Activated effector memory CD4-positive, alpha-beta T cell treated with Interleukin-2 at 50 U/mL for 16 hours (primary cell): ENCODE results near the gene CACNA1C.

Experiments used
- DNase-seq: peaks from one replicate; pipeline ENCODE4 v3.0.0-alpha.2; 2020

CACNA1C gene

DNA sequence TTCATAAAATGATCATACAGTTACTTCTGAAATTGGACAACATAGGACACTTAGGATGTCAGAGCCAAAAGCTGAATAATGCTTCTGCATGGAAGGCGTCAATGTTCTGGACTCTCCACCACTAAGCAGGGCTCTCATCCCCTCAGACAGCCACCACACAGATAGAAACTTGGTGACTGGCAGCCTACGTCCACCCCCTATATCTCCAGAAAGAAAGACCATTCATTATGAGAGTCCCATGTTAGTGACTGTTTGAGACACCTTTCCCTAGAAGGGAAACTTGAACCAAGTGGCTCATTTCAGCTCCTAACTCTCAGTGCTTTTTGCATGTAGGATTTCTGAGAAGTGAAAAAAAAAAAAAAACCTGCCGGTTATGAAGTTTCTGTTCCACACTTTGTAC is 491.0 kb downstream of the CACNA1C start:
- no peak for DNase-seq

DNA sequence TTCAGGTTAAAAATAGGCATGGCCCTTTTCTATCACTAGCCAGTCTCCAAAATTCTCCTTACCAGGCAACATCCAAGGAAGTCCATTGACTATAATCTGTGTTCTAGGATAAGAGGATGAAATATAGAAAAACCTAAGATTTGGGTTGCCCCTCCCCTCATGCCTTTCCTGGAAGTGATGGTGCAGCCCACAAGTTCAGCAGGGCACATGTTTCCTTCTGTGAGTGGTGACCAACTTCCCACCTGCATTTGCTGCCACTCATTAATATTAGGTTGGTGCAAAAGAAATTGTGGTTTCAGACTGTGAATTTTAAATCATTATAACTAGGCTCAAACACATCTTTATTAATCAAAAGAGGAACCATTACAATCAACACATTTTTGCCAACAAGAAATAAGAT is 491.4 kb downstream of the CACNA1C start:
- no peak for DNase-seq

DNA sequence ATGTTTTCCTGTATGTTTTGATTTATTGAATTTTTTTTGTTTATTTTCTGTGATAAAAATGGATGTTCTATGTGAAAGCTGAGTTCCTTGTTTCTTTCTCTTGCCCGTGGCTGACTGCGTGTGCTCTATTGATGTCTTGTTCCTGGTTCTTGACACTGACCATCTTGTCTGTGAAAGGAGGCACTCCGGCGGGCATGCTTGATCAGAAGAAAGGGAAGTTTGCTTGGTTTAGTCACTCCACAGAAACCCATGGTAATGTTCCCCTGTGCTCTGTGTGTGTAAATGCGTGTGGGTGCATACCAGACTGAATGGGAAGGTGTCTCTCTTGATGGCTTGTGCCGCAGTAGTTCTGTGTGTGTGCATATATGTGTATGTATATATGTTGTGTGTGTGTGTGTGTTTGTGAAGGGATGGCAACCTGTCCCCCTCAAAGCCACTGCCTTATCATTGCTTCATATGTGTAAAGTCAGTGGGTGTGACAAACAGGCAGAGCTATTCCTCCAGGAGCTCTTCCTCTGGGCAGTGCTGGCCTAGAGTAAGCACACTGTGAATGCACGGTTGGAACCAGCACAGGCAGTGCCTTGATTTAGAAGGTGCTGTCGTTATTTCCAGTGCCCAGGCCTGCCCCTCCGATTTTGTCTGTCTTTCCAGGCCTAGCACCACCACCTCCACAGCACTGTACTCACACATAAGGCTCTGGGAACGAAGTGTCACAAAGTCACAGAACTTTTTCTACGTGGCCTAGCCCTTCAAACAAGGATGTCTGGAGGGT is 494.7 kb downstream of the CACNA1C start:
- no peak for DNase-seq

DNA sequence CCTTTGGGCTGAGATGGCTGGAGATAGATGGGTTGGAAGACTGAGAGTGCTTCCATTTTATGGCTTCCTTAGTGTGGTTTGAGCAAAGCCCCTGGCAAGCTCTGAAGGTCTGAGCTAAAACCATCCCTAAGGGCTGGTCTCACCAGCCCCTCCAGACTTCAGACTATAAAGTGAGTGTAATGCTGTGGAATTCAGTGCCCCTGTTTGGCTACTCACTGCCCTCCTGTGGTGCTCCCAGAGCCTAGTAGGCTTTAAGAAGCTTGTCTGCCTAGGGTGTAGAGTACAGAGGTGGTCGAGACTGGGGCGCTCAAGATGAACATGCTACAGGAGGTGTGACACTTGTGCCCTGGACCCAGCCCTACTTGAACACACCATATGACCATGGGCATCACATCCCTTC is 495.3 kb downstream of the CACNA1C start:
- no peak for DNase-seq

DNA sequence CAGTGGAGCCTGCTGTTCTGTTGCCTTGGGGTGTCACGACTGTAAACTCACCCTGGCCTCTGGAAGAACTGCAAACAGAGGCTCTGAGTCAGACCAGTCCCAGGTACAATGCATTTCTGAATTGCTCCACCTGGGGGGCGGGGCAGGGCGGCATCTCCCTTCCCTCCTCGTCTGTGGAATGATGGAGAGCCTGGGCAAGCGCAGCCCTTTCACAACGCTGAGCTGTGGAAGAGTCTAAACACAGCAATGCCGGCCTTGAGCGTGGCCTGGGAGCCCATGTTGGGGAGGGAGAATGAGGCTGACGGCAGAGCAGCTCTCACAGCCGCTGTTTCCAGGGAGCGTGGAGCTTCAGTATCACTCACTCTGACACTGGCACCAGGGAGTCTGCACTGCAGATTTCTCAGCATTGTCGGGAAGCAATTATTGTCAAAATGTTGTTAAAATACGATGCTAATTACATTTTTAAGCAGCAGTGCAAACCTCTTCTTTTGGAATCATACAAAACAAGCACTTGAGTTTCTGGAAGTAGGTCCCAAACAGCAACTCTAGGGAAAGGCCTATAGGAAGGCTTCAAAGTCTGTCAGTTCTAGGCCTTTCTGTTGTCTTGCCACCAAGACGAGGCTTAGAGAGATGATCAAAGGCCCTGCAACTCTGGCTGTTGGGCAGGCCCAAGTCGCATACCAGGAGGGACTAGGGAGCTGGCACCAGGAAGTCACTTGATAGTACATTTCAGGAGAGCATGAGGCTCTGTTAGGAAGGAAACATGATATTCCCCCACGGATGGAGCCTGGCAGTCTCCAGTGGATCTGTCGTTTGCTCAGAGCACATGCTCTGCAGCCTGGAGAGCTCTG is 498.0 kb downstream of the CACNA1C start:
- no peak for DNase-seq

DNA sequence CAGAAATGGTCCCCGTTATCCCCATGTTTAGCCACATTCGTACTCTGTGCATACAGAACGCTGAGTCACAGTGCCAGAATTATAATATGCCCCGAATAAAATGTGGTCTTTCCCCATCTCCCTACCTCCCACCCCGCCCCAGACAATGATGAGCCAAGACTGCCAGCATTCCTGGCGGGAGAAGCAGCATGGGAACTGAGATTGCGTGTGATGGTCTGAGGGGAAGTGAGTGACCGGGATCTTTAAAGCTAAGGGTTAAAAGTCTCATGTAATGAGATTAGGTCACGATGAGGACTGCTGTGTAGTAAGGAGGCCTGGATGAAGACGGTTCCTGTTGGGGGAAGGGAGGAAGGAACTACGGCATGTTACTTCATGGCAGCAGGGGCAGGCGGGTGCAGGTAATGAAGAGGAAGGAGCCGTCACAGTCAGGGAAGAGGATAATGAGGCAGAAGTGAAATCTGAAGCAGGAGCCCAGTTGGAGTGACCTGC is 498.7 kb downstream of the CACNA1C start:
- no peak for DNase-seq

DNA sequence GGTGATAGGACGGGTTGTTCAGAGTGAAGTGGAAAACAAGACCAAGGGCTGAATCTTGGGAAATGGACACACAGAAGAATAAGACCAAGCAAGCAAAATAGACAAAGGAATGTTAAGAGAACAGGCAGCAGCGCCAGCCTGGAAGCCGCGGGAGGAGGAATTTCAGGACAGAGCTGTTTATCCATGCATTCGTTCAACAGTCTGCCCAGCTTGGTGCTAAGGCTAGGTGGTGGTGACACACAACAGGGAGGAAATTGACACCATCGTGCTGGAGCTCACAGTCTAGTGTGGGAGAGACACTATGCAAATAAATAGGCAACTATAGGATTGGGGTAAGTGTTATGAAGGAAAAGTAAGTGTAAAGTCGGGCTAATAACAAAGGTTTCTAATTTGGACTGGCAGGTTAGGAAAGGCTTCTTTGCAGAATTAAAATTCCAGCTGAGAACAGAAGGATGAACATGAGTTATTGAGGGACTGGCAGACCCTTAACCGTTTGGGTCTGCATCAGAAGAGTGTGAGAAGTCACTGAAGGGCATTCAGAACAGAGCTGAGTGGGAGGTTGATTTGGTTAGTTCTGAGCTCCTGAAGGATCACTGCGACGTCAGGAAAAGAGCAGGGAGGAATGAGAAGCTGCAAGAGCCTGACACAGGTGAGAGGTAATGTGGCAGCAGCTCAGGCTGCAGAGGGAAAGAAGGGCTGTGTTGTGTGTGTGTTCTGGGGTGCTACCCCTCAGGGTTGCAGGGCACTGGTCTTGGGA is 499.4 kb downstream of the CACNA1C start:
- no peak for DNase-seq

DNA sequence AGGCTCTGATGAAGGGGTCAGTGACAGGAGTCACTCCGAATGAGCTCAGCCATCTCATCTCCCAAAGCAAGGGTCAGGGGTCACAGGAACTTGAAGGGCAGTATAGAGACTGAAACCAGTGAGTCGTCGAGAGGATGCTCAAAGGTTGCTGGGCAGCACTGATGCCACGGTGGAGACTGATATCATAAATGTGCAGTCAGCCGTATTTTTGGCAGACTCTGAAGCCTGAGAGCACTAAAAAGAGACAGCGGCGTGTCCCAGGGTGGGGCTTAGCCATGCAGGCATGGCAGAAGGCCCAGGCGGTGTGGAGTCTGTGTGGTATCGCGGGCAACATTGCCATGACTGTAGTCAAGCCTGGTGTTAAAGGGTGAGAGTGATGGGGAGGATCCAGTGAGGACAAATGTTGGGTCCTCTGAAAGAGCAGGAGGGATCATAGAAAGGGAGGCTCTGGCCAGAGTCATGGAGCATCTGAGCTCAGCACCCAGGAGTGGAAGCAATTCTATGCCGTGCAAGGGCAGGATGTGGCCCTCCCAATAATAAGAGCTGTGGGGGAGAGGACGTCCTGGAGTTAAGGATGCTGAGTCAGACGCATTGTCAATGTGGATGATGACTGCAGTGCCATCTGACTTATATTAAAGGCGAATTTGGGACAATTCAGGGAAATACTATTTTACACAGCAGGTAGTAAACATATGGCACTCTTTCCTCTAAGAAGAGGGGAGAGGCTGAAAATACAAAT is 500.8 kb downstream of the CACNA1C start:
- no peak for DNase-seq

DNA sequence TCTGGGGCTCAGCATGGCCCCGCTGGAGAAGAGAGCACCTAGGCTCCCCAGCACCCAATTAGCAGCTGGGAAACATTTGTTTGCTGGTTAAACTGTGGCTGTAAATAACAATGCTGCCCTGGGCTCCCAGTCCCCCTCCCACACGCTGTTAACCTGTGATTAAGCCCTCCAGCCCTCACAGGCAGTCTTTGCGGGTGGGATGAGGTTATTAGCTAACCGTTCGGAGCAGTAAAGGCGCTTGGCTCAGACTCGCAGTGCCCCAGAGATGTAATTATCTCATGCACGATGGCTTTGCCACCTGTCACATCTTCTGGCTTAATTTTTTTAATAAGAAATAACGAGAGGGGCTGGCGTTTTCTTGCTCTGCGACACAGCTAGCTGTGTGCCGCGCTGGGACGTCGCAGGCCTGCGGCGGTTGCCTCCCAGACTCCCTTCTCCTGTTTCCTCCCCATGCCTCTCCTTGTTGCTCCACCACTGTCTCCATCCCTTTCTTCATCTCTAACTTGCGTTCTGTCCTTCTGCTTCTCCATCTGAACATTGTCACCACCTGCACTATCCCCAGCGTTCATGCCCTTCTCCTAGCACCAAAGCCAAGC is 502.8 kb downstream of the CACNA1C start:
- no peak for DNase-seq

DNA sequence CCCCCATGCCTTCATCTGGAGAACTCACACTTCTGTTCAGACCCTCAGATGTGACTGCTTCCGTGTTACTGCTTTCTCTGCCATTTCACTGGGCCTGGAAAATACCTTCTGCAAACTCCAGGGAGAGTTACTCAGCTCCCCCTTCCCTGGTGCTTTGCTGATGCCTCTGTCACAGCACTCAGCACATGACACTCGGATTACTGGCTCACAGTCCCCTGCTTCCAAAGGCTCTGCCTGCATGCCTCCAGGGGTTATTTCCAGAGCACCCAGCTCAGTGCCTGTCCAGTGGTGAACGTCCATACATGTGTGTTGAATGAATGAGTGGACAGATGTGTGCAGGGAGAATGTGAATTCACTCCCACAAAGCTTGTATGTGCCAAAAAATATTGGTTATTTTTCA is 504.8 kb downstream of the CACNA1C start:
- DNase-seq = no peak

DNA sequence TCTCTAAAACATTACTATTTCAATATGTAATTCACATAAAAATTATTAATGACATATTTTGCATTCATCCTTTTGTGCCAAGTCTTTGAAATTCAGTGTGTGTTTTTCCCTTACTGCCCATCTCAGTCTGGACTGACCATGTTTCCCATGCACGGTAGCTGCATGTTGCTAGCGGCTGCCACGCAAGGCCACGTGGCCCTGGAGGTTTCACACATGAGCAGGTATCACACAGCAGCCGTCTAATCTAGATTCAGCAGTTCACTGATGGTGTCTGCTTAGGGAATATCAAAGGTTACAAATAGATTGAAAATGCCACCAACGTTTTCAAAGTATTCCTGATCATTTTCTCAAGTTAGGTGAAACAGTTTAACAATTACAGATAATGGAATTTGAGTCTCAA is 507.1 kb downstream of the CACNA1C start:
- no peak for DNase-seq

DNA sequence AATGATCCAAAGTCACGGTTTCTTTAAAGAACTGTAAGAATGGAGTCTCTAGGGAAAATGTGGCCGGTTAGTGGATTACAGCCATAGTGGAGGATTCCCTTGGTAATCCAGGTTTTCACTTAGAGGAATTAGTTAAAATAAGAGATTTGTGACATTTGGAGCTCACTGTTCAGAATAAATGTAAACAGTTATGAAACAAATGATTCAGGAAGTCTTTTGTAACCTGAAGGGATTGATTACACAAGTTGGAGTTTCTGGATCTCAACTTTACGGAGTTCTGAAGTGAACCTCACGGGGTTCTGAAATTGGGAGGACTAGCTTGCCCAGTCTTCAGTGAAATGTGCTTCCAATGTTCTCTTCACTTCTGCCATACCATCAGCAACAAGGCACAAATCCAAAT is 507.6 kb downstream of the CACNA1C start:
- DNase-seq = no peak

DNA sequence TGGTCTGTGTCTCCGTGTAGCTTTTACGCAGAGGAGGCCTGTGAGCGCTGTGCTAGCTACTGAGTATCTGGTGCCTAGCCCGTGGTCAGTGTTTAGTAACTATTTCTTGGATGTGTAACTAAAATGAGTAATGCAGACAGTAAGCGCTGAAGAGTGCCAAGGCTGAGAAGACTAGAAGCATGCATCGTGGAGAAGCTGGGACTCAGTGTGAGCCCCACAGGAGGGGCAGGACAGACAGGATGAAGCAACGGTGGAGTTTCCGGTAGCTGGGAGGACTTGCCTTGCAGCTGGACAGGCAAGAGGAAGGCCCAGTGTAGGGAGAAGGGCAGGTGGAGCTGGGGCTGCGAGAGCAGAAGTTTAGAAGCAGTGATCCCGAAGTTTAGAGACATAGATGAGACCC is 508.6 kb downstream of the CACNA1C start:
- no peak for DNase-seq

DNA sequence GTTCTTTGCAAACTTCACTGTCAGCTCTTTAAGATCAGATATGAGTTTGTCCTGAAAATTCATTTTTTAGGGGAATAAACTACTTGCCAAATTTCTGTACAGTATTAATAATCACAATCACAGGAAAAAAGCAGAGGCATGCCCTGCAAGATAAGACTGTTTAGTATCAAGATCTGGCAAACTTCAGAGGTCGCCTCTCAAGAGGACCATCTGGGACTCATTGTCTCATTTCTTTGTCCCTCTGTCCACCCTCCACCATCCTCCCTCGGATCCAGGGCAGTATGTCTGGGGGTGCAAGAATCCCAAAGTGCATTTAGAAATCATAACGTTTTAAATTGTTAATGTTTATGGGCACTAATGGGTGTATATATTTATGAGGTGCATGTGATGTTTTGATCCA is 509.6 kb downstream of the CACNA1C start:
- no peak for DNase-seq

DNA sequence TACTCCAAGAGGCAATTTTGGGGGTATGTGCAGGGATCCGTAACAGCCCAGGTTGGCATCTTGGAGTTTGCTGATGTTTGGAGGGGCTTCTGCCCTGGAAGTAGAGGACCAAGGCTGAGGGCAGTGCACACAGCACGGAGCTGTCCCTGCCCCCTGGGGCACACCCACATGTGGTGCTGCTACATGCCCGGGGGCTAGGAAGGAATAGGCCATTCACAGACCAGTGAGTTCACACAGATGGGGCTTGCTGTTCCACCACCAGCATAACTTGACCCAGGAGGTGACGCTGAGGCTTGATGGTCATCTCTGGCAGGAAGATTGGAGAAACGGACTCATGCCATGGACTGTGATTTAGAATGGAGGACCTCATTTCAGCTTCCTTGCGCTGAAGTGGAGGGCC is 510.9 kb downstream of the CACNA1C start:
- DNase-seq = no peak

DNA sequence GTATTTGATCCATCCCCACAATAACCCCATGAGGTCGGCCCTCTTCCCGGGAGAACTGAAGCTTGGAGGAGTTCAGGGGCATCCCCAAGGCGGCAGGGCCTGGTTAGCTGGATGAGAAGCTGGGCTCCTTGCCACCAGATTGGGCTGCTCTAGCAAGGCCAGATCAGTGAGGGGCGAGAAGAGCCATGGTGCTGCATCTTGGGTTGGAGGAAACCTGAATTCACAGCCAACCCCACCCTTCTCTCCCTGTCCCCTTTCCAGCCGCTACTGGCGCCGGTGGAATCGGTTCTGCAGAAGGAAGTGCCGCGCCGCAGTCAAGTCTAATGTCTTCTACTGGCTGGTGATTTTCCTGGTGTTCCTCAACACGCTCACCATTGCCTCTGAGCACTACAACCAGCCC is 513.4 kb downstream of the CACNA1C start:
- no peak for DNase-seq

DNA sequence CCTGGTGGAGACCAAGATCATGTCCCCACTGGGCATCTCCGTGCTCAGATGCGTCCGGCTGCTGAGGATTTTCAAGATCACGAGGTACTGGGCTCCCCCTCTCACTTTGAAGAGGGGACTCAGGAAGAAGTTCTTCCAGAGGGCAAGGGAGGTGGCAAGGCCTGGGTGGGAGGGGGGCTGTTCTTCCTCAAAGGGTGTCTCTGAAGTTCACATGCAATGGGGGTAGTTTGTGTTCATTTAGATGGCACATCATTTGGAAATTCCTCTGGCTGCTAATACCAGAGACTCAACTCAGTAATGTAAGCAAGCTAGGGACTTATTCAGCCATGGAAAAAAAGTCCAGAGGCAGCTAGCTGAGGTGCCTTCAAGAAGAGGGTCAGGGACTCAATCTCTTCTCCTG is 514.9 kb downstream of the CACNA1C start:
- DNase-seq = no peak

DNA sequence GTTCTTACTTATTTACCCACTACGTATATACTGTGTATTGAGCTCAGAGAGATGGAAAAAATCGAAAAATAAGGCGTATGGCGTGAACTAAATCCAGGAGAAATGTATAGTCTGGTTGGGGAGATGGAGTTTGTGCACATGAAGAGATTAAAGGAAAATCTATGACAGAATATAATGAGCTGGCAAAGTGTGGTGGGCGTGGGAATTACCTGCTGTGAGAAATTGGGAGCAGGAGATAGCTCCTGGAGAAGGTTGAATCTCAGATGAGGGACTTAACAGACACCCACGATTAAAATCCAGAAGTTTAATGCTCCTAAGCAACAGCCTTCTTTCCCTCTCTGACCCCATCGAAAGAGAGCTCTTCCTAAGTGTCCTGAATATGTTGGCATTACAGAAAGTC is 517.8 kb downstream of the CACNA1C start:
- DNase-seq = no peak

DNA sequence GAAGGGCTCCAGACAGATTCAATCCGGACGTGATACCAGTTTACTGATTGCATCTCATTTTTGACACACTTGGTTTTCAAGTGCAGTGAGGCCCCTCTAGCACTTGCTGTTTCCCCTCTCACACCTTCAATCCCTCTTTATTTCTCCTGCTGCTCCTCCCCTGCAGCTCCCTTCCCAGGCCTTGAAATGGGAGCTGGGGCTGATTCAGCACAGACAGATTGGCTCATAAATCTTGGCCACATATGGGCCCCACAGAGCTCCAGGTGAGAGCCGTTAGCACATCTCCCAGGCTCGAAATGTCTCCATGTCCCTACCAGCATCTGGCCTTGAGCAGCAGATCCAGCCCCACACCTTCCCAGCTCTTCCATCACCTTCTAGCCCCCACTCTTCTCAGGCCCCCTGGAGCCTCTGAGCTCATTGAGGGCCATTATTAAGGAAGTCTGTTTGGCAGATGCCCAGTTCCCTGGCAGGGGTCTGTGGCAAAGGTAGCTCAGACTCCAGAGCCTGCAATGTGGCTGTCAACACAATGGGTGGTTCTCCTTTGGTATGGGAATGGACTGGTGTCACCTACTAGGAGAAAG is 521.7 kb downstream of the CACNA1C start:
- DNase-seq = no peak

DNA sequence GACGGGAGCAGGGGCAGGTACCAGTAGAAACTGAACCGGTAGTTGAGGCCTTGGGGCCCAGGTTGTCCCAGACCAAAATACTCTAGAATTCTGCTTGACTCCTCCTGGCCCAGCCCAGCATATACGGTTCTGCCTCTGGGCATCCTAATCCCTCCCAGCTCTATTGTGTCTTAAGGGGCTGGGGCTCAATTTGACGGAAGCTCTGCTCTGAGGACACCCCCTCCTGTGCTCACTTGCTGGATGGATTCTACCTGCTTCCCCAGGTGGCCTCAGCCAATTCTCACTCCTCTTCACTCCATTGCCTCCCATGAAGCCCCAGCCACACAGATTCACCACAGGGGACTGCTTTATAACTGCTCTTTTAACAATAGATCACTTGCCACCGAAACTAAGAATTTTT is 522.5 kb downstream of the CACNA1C start:
- DNase-seq = no peak

DNA sequence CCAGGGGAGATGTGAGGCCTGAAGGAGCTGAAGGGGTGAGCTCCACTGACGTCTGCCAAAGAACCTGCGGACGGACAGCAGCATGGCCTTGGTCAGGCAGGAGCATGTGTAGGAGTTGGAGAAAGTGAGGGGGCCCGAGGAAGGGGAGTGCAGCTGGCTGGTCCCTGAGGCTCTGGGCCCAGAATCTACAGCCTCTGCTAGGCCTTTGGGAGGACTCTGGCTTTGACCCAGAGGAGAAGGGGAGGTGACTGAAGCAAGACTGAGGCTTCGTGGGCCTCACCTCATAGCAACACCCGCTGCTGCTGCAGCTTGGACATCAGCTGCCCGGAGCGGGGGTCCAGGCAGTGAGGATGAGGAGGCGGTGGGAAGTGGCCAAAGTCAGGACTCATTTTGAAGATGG is 525.4 kb downstream of the CACNA1C start:
- no peak for DNase-seq

DNA sequence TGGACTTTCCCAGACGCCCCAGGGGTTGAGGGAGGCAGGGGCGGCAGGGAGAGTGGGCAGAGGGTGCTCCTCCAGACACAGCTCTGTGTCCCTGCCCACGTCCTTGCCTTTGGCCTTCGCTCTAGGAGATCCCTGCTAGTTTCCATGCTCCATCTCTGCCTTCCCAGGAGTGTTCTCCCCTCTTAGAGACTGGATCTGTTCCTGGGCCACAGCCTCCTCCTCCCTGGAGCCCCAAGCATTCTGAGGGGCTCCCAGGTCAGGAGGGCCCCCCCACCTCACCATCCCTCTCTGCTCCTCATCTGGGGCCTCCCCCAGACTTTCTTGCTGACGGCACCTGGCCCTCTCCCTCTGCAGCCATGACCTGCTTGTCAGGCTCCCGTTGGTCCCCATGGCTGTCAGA is 526.0 kb downstream of the CACNA1C start:
- no peak for DNase-seq
